Glomerular visceral epithelial cell (primary cell): ENCODE measurements around the gene HPN.
"Not testable (repeated sequence)": the region's sequence is repeated elsewhere in the genome, so short reads cannot be mapped to it uniquely, and the experiment has no call there.

ENCODE experiments used
- DNase-seq: peaks from one replicate; pipeline ENCODE4 v3.0.0-alpha.2; 2016; ENCODE audit errors: extremely low spot score

The HPN gene

GRCh38 chr19:35027851-35028599, 13.5 kb upstream of the HPN start:
- peak; percentile 62 for DNase-seq

DNA sequence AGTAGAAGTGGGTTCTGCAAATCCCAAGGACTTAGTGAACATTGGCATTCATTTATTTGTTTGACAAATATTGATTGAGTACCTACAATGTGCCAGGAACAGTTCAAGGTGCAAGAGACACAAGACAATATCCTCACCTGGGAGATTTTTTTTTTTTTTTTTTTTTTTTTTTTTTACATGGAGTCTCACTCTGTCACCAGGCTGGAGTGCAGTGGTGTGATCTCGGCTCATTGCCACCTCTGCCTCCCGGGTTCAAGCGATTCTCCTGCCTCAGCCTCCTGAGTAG, 13.0 kb upstream of the HPN start:
- DNase-seq = not testable (repeated sequence)

DNA sequence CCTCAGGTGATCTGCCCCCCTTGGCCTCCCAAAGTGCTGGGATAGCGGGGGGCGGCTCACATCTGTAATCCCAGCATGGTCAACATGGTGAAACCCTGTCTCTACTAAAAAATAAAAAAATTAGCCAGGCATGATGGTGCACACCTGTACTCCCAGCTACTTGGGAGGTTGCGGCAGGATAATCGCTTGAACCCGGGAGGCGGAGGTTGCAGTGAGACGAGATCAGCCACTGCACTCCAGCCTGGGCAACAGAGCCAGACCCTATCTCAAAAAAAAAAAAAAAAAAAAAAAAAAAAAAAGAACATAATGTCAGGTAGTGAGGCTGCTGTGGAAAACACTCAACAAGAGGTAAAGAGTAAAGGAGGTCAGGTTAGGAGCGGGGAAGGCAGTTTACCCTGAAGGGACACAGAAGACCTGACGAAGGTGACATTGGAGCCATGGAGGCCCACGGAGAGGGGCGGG, 12.2 kb upstream of the HPN start:
- not testable (repeated sequence) for DNase-seq

DNA sequence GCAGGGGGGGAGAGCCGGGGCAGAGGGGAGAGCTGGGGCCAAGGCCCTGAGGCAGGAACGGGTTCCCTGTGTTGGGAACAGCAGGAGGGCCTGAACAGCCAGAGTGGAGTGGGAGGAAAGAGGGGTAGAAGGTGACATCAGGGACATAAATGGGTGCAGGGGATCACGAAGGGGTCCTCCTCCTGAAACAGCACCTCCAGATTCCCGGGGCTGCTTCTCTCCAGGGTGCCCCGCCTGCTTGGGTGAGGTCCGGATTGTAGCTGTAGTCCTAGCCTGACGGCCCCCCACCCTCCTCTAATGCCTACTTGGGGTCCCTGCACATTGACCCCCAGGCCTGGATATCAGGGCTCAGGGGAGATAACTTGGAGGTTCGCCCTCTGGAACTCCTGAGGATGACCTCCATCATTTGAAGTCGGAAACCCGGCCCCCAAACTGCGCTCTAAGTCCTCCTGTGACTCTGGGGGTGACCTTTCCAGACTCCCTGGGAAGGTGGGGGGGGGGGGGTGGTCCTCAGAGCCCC, 11.7 kb upstream of the HPN start:
- no peak for DNase-seq

GRCh38 chr19:35030257-35031071, 11.1 kb upstream of the HPN start, which contains the start of gene SCN1B:
Gene SCN1B (plus strand): TSS chr19:35030470. CDS start chr19:35030821, 351 bp downstream.
- DNase-seq = peak; percentile 74

- DNase-seq = peak; percentile 22
Measured at GRCh38 chr19:35031072-35031881, 10.2 kb upstream of the HPN start.

DNA sequence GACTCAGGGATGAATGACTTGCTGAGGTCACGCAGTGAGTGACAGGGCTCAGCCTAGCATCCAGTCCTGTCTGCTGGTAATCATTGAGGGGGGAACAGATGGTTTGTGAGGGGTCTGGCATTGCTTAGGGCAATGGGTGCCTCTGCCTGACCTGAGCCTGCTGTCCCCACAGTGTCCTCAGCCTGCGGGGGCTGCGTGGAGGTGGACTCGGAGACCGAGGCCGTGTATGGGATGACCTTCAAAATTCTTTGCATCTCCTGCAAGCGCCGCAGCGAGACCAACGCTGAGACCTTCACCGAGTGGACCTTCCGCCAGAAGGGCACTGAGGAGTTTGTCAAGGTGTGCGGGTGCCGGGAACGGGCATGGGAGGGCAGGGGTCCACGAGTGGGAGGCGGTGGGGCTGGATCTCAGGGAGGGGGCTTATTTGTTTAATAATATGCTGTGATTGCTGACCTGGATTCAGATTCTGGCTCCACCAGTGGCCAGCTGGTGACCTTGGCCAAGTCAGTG, 9.1 kb upstream of the HPN start:
- DNase-seq = no peak

DNA sequence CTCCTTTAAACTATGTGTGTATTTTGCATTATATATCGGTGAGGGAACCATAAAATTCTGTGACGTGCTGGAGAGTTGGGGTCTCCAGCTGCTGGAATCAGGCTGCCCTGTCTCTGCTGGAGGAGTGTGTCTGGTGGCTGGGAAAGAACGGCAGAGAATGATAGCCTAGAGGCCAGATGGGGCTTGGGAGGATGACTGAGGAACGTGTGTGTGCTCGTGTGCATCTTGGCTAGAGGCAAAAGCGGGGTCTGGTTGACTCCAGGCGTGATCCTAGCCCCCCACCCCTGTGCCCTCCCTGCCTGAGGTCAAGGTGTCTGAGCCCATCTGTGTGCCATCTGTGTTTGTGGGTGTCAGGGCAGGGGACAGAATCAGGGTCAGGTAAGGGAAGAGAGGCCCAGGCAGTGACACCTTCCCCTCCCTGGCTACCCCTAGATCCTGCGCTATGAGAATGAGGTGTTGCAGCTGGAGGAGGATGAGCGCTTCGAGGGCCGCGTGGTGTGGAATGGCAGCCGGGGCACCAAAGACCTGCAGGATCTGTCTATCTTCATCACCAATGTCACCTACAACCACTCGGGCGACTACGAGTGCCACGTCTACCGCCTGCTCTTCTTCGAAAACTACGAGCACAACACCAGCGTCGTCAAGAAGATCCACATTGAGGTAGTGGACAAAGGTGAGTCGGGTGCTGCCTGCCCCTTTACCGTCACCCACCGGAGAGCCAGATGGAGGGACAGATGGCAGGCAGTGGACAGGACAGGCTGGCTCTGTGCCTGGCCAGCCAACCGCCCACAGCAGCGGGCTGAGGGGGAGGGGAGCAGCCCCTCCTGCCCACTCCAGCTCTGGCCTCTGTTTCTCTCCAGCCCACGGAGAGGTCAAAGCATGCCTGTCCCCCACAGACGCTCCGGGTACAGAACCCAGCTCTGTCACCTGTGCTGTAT, 8.2 kb upstream of the HPN start:
- no peak for DNase-seq

- no peak for DNase-seq
Measured at GRCh38 chr19:35034005-35034502, 7.5 kb upstream of the HPN start.

GRCh38 chr19:35034588-35035382, 6.7 kb upstream of the HPN start:
- no peak for DNase-seq

- DNase-seq = peak; percentile 12
Measured at GRCh38 chr19:35037716-35038622, 3.6 kb upstream of the HPN start.

DNA sequence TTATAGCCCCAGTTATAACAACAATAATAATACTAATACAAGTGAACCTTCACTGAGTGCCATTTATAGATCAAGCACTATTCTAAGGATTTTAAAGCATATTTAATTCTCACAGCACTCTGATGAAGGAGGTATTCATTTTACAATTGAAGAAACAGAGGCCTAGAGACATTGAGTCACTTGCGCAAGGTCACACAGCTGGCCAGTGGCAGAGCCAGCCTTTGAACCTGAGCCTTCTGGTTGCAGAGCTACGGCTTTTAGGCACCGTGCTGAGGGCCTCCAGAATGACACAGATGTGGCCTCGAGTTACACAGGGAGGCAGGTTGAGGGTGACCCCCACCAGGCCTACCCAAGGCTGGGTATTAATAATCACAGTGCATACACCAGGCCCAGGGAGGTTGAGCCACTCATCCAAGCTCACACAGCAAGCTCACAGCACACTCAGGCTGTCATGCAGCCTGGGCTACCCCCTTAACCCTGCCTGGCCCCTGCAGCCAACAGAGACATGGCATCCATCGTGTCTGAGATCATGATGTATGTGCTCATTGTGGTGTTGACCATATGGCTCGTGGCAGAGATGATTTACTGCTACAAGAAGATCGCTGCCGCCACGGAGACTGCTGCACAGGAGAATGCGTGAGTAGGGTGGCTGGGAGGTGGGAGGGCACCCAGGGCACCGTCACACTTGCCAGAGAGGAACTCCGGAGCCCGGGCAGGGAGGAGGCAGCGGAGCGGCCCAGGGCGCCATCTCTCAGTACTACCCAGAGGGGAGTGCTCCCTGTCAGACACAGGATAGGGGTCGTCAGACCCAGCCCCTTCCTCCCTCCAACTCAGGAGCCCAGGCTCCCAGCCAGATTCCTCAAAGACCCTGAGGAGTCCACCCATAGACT, 2.7 kb upstream of the HPN start:
- DNase-seq = no peak

GRCh38 chr19:35039881-35040825, 1.4 kb upstream of the HPN start:
- DNase-seq = no peak

- no peak for DNase-seq
Measured at GRCh38 chr19:35040826-35041547, 534 bp upstream of the HPN start.

GRCh38 chr19:35042056-35042730, 672 bp downstream of the HPN start:
- no peak for DNase-seq
